LoVo (cell line): ENCODE measurements around the gene SEC16A.
"Not testable (repeated sequence)": the region's sequence is repeated elsewhere in the genome, so short reads cannot be mapped to it uniquely, and the experiment has no call there.

Experiments used
- DNase-seq: peaks from one replicate; pipeline ENCODE4 v3.0.0-alpha.2; 2016; ENCODE audit warnings: low spot score

SEC16A gene

DNA sequence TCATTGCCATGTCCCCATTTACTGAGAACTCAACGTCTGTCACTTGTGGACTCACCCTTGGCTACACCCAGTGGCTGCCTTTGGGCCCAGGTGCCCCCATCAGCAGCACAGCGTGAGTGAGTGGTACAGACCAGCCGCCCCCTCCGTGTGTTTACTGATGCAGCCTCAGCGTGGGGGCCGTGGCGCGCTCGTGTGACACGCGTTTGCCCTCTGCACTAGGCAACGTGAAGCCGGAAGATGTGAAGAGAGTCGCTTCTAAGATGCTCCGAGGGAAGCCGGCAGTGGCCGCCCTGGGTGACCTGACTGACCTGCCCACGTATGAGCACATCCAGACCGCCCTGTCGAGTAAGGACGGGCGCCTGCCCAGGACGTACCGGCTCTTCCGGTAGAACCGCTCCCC lies 60.0 kb downstream of the SEC16A start:
- DNase-seq = no peak

- DNase-seq = no peak
Measured at GRCh38 chr9:136421791-136422190, 61.0 kb downstream of the SEC16A start.

DNA sequence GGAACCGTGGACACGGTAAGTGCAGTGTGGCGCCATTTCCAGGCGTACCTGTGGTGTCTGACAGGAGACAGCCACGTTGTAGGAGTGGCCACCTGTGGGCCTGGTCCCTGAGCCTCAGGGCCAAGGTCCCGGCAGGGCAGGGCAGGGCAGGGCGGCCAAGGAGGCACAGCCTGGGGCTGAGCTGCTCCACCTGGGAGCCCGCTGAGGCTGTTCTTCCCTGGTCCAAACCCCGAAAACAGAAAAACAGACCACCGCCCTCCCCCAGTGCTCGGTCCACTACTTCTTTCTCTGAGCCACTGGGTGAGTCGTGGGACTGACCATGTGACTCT lies 63.8 kb downstream of the SEC16A start:
- DNase-seq = no peak

- DNase-seq = no peak
Measured at GRCh38 chr9:136418182-136419091, 64.4 kb downstream of the SEC16A start.

DNA sequence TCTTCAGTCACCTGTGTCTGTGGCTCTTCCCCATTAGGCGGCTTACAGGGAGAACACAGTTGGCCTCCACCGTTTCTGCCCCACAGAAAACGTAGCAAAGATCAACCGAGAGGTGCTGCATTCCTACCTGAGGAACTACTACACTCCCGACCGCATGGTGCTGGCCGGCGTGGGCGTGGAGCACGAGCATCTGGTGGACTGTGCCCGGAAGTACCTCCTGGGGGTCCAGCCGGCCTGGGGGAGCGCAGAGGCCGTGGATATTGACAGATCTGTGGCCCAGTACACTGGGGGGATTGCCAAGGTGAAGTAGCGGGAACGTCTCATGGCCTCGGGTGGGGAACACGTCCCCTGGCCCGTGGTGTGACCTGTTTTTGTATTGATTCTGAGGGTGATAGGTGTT lies 65.9 kb downstream of the SEC16A start:
- no peak for DNase-seq

DNA sequence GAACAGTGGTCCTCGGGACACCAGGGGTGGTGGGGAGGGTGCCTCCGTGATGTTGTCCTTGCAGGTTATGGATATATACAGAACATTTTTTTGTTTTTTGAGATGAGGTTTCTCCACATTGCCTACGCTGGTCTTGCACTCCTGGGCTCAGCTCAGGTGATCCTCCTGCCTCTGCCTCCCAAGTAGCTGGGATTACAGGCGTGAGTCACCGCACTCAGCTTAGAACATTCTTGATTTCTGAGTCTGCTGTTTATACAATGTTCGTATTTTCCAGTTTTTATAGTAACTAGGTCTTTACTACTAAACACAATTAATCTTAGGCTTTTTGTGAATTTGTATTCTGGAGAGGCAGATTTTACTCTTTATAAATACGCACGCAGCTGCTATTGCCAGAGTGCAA lies 66.4 kb downstream of the SEC16A start:
- no peak for DNase-seq

- no peak for DNase-seq
Measured at GRCh38 chr9:136412962-136413361, 69.9 kb downstream of the SEC16A start.

DNA sequence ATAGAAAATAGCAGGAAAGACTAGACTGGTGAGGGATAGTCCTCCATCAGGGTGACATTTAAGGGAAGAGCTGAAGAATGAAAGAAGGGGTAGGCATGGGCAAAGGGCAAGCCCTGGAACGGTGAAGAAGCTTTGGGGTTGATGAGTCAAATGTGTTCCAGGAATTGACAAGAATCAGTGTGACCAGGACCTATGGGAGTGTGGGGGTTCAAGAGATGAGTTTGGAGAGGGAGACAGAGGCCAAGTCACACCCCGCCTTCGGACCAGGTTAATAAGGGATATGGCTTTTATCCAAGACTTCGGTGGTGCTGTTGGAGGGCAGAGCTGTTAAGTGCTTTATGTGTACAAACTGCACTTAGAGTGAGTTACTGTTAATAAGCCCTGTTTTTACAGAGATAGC lies 71.5 kb downstream of the SEC16A start:
- no peak for DNase-seq

- DNase-seq = peak; percentile 93
Measured at GRCh38 chr9:136410500-136411287, 72.1 kb downstream of the SEC16A start, which contains the start of the genes ENTR1 and PMPCA. ENTR1 (minus strand) TSS chr9:136410614; CDS start chr9:136410397, 217 bp downstream. PMPCA (plus strand) TSS chr9:136410658; CDS start chr9:136410669, 11 bp downstream.

DNA sequence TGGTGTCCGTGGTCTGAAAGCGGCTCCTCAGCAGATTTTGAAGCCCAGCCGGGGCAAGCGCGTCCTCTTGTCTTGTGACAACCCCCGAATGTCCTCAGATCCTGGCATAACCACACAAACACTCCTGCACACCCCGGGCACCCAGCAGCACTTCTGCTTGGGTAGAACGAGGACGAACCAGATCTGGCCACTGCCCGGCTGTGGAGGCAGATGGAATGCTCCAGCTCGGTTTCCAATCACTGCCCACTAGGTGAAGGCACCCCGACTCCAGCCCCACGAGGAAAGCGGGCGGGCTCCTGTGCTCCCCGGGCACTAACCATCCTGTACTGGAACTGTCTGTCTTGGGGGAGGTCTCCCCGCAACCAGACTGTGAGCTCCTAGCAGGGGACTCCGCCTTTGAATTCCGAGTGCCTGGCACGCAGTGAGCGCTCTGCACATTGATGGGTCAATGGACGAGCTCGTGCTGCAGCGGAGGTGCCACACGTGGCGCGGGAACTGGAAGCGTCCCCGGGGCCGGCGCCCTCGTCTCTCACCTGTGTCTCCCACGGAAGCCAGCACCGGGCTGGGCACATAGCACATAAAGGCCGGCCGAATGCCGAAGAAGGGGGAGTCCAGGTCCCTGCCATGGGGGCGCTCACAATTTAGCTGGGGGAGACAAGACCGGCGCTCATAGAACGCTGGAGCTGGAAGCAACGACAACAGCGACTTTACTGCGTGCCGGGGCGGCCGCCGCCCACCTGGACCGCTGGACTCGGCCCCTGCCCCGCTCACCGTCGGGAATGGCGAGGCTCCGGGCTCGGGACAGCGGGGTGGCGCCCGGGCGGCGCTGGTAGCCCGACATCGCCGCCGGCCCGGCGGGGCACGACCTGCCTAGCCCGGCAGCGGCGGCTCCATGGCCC lies 73.0 kb downstream of the SEC16A start:
- no peak for DNase-seq

GRCh38 chr9:136407911-136408310 lies 74.9 kb downstream of the SEC16A start:
- DNase-seq = no peak

DNA sequence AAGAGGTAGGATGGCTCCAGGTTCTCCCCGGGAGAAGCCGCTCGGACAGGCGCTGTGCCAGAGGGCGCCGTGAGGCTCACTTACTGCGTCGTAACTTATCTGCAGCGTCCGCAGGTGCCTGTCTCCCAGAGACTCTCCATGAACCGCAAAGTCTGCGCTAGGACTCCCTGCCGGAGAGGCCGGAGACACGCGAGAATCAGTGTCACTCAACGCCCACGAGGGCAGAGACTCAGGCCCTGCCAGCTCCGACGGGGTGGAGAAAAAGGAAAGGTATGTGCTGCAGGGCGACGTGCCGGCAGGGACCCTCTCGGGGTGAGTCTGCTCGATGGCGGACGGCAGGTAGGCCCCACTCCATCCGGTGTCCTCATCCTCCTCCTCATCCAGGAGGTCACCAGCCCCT lies 75.8 kb downstream of the SEC16A start:
- DNase-seq = not testable (repeated sequence)

GRCh38 chr9:136405904-136406303 lies 76.9 kb downstream of the SEC16A start:
- DNase-seq = not testable (repeated sequence)

- no peak for DNase-seq
Measured at GRCh38 chr9:136405481-136405880, 77.4 kb downstream of the SEC16A start.

DNA sequence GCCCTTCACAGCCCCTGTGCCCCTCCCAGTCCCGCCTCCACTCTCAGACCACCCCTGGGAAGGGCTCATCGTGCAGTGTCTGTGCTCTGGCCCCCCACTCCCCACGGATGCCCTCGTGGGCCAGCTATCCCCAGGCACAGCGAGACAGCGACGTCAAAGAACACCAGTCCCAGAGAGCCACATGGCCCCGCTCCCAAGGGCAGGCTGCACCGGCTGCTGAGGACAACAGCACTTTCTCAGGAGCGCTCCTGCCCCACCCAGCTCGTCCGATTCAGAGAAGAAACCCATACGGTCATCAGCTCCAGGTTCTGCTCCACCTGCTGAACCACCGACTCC lies 78.1 kb downstream of the SEC16A start:
- no peak for DNase-seq

- DNase-seq = no peak
Measured at GRCh38 chr9:136403915-136404800, 78.7 kb downstream of the SEC16A start.

DNA sequence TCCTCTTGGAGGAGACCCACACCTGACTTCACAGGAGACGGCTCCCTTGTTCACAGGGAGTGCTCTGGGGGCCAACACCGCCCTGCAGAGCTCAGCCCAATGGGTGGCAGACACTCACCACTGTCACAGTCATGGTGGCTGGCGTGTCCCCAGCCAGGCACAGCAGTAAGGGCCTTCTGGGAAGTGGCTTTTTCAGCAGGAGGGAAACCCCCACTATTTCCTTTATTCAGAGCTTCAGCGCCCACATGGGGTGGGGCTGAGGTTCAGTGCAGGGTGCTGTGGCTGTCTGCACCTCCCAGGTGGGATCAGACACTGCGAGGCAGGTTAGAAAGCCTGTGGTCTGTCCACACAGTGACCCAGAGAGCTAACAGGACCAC lies 79.3 kb downstream of the SEC16A start:
- no peak for DNase-seq

DNA sequence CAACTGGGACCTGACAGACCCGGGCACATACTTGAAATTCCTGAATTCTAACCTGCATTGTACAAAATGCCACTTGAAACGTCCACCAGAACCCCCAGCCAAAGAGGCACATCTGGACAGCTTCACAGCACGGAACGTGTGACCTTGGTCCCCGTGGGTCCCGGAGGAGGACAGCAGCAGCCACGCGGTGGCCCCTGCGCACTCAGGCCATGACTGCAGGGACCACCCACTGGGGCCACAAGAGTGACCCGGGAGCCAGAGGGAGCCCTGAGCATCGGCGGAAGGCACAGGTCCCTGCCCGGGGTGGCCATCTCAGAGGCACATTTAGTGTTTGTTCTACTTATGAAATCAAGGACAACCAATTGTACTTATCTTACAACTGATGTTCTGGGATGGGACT lies 80.8 kb downstream of the SEC16A start:
- no peak for DNase-seq

- no peak for DNase-seq
Measured at GRCh38 chr9:136401173-136401922, 81.5 kb downstream of the SEC16A start.

DNA sequence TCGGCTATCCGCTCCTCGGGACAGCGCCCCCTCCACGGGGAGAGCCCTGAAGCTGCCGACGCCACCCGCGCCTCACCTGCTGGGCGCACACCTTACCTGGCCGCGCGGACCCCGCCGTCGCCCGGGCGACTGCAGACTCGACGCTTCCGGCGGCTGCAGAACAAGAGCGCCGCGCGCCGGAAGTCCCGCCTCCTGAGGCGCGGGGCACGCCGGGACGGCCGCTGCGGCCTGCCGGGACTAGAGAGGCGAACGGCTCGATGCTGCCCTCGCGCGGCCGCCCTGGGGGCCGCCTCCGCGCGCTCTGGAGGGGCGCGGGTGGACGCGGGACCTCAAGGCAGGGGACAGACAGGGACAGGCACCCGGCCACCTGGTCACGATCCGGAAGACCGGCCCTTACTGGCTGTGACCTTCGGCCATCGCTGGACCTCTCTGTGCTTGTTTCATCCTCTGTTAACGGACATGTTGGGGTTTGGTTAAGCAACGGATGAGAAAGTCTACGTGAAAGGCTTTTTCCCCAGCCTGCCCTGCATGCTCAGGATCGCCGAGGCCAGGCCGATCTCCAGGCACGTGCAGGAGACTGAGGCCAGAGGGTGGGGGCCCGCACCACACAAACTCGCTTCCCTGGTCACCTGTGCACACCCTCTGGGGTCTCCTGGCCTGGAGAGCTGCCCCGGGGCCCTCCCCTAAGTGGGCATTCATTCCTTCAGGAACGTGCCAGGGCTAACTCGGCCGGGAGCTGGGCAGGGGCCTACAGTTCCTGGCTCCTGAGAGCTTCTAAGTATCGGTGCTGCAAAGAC lies 82.6 kb downstream of the SEC16A start, which contains the start of gene SNAPC4:
TSS of gene SNAPC4 (minus strand) at position 133 of the 797 bp plus-strand sequence. CDS start 1,742 bp downstream, outside the sequence.
- peak; percentile 93 for DNase-seq
